GM19455 (cell line): ENCODE measurements around the gene FEN1.

ENCODE experiments used
- ATAC-seq: cut with Tn5 transposase; IDR thresholded peaks from one replicate; pipeline ENCODE4 v1.9.1; 2021; ENCODE audit not compliant: unreplicated experiment

The FEN1 gene

GRCh38 chr11:61838921-61839320 lies 46.2 kb downstream of the FEN1 start:
- ATAC-seq = no peak

DNA sequence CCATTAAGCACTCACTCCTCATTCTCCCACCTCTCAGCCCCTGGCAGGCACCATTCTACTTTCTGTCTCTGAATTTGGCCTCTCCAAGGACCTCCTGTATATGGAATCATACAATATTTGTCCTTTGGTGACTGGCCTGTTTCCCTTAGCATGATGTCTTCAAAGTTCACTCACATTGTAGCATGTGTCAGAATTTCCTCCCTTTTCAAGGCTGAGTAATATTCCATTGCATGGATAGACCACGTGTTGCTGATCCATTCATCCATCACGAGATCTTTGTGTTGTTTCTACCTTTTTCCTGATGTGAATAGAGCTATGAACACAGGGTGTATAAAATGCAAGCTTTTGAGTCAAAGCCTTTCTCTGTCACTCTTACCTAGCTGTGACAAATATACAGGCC lies 47.0 kb downstream of the FEN1 start:
- no peak for ATAC-seq

- ATAC-seq = no peak
Measured at GRCh38 chr11:61840371-61840770, 47.7 kb downstream of the FEN1 start.

DNA sequence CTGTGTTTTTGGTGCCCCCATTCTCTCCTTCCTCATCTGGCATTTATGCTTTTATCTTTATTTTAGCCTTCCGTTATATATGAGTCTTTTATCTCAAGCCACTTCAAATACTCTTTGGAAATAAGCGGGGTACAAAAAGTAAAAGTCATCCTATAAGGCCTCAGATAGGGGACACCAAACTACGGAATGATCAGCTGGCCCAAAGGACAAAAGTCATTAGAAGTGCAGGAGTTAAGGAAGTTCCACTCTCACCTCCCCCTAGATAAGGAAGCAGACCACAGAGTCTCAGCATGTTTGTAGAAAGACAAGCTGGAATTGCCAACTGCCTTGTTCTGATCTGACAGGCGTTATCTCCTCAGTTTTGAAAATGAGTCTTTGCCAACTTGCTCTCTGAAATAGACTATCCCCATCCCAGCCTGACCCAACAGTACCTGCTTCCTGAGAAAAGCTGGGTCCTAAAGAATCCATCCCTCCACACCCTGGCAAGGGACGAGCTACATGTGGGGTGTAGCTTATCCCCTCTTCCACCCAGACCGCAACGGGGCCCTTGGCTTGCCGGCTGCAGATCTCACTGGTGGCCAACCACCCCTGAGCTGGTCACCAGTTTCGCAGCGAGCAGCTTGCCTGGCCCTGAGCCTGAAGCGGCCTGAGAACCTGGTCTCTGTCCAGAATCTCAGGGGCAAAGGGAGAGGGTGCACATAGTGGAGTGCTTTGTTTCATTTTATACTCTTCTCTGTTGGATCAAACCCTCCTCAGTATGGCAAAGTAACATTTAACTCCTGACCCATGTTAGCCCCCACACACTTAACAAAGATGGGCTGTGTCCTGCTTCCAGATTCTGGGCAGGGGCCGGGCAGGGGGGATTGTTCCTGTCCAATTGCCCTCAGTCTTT lies 49.2 kb downstream of the FEN1 start:
- no peak for ATAC-seq

GRCh38 chr11:61842528-61842820 lies 49.8 kb downstream of the FEN1 start:
- ATAC-seq = no peak

- ATAC-seq = no peak
Measured at GRCh38 chr11:61844909-61845565, 52.3 kb downstream of the FEN1 start.

DNA sequence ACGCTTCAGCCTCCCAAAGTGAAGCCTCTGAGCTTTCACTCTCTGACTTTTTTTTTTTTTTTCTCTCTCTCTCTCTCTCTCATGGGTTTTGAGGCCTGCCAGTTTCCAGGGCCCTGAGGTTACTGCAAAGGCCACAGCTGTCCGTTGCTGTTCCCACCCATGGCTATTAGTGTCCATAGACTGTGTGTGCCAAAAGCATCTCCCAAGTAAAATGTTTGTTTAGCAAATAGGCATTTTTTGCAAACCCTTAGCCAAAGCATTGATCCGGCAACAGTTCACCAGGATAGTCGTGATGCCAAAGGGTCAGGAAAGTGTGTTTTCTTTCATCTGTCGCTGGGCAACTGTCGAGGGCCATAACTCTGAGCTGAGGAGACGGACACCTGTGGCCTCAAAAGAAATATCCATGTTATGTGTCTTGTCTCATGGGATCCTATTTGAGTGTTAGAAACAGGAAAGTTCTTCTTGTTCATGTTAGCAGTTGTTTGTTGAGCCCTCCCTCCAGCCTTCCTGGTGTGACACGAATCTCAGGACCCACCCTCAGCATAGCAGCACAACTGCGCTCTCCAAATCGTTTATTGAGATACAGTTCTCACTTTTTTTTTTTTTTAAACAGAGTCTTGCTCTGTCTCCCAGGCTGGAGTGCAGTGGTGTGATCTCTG lies 53.8 kb downstream of the FEN1 start:
- no peak for ATAC-seq
